ENCODE results near the gene NTSR1. TPM values are rescaled to one million over a fixed set of nuclear protein-coding genes. Genes with fewer than 3 reads are reported as not detected.

NTSR1 gene
- total and polyA plus RNA-seq, 11 donors, result 0.01 to 0.32 (median 0.07) TPM; not detected in 7

GRCh38 chr20:62666736-62667529 is 41.7 kb upstream of the NTSR1 start:
- intact Hi-C loops (cut with DNase I), result loop anchor here in 5 of 10 donors (5.0 to 10.0 kb wide), 3 partner anchors 125 to 328 kb away; no protein-coding TSS in a partner anchor
- TF ChIP-seq CTCF (IDR thresholded peaks at IDR 0.05) (no peak), POLR2A (IDR thresholded peaks at IDR 0.05) (no peak)
- DNase-seq (peak in 4 of 5 donors; percentile 70 to 78 (median 76)), ATAC-seq (peak; percentile 32 to 77 (median 54))
- peaks cover 0 to 27% (median 12%) of the 10 kb centered on the region in 12 donors for H3K4me1 ChIP-seq
- peaks cover 0 to 11% (median 0%) of the 10 kb centered on the region in 9 donors for H3K36me3 ChIP-seq
- no peak overlapping the region for H3K4me3 ChIP-seq
- no peaks in the 10 kb centered on the region for H3K27me3 ChIP-seq
- 48 to 61% (median 57%) methylated on average over 23 to 27 of the region's 27 CpGs for WGBS, 4 donors
- H3K27ac ChIP-seq, result peak overlapping the region in 1 of 12 donors; percentile 1
- H3K9me3 ChIP-seq, result no peaks in the 10 kb centered on the region

- ATAC-seq (no peak), DNase-seq (no peak)
- H3K27ac ChIP-seq, result peak overlapping the region in 1 of 12 donors; percentile 1
- no peak overlapping the region for H3K4me3 ChIP-seq
- 81 to 84% (median 82%) methylated on average over 28 to 30 of the region's 30 CpGs for WGBS, 4 donors
- no peaks in the 10 kb centered on the region for H3K9me3 ChIP-seq
- intact Hi-C loops (cut with DNase I), result loop anchor here (1.0 to 10.0 kb wide), 8 partner anchors 123 to 327 kb away; no protein-coding TSS in a partner anchor
- H3K4me1 ChIP-seq, result peaks cover 0 to 27% (median 12%) of the 10 kb centered on the region in 12 donors
- TF ChIP-seq CTCF (IDR thresholded peaks at IDR 0.05) (no peak), POLR2A (IDR thresholded peaks at IDR 0.05) (no peak)
- peaks cover 0 to 11% (median 0%) of the 10 kb centered on the region in 9 donors for H3K36me3 ChIP-seq
- H3K27me3 ChIP-seq, result no peaks in the 10 kb centered on the region
These were observed 40.9 kb upstream of the NTSR1 start for GRCh38 chr20:62667530-62668440.

- Histone ChIP-seq H3K27me3 (peaks cover 0 to 2% (median 0%) of the 10 kb centered on the region in 9 donors), H3K36me3 (peaks cover 0 to 11% (median 0%) of the 10 kb centered on the region in 9 donors), H3K27ac (no peak overlapping the region), H3K9me3 (no peaks in the 10 kb centered on the region), H3K4me1 (peaks cover 0 to 27% (median 12%) of the 10 kb centered on the region in 12 donors), H3K4me3 (no peak overlapping the region)
- intact Hi-C loops (cut with DNase I), result loop anchor here (1.0 to 10.0 kb wide), 9 partner anchors 122 to 326 kb away; no protein-coding TSS in a partner anchor
- TF ChIP-seq POLR2A (IDR thresholded peaks at IDR 0.05) (no peak), CTCF (IDR thresholded peaks at IDR 0.05) (peak; percentile 75 to 87 (median 83))
- DNase-seq (peak in 4 of 5 donors; percentile 63 to 73 (median 66)), ATAC-seq (peak in 3 of 4 donors; percentile 53 to 61 (median 56))
- WGBS, 4 donors, result 54 to 60% (median 56%) methylated on average over 13 of the region's 13 CpGs
These were observed 40.1 kb upstream of the NTSR1 start for GRCh38 chr20:62668441-62669027.

All from heart left ventricle (tissue), 16 donors.